Hematopoietic multipotent progenitor cell treated with erythropoietin and hydrocortisone succinate and interleukin-3 and kit ligand, for 17 days (in vitro differentiated cells): Measurements from ENCODE around the gene PCK1.

ENCODE experiments used
- DNase-seq: peaks from one replicate; pipeline ENCODE4 v3.0.0-alpha.2; 2015; ENCODE audit warnings: low spot score

Gene PCK1

DNA sequence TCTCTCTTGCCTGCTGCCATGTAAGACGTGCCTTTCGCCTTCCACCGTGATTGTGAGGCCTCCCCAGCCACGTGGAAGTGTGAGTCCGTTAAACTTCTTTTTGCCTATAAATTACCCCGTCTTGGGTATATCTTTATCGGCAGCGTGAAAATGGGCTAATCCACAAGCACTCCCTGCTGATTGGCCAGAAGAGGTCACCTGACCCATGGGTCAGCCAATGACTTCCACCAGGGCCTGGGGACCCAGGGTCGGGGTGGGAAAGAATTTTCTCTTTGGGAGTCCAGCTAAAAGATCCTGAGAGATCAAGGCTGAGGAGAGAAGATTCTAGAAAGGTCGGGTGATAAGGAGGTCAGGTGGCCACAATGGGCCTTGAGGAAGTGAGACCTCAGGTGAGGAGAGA is 42.2 kb downstream of the PCK1 start:
- no peak for DNase-seq

DNA sequence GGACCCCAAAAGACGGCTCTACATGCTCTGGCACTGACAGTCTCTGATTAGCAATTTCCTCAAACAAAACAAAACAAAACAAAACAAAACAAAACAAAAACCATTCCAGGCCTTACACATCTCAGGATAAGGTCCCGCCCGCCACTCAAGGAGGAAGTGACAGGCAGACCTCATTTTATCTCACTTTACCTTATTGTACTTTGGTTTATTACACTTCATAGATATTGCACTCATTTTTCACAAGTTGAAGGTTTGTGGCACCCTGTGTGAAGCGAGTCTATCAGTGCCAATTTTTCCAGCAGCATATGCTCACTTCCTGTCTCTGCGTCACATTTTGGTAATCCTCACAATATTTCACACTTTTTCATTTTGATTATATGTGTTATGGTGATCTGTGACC is 44.1 kb downstream of the PCK1 start:
- no peak for DNase-seq

GRCh38 chr20:57605878-57606277 is 45.0 kb downstream of the PCK1 start:
- no peak for DNase-seq

DNA sequence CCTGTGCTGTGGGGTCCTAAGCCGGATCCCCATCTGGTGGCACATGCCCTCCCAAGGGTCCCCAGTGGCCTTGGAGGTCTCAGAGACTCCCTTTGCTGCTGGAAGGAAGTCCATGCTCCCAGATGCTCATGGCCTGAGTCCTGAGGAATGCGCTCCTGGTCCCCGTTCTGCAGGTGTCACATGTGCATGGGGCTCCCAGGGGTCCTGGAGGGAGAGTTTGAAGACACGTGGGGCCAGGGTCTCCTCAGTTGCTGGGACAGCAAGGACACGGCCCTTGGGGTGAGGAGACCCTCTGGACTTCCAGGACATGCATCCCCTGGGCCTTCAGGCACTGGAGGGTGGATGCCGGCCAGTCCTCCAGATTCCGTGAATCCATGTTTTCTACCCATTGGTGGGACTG is 47.6 kb downstream of the PCK1 start:
- no peak for DNase-seq

- no peak for DNase-seq
Measured at GRCh38 chr20:57609086-57609841, 48.4 kb downstream of the PCK1 start.

DNA sequence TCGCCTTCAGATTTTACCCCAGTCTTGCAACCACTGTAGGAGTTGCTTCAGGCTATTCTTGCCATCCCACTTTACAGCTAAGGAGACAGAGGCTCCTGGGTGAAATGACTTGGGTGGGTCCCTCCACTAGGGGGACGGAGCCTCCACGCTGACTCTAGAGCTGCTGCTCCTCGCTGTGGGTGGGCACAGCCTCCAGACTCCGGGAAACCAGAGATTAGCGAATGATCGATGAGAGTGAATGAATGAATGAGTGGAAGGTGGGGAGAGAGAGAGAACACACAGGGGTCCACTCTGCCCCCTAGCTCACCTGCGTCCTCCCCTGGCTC is 48.9 kb downstream of the PCK1 start:
- DNase-seq, result no peak

DNA sequence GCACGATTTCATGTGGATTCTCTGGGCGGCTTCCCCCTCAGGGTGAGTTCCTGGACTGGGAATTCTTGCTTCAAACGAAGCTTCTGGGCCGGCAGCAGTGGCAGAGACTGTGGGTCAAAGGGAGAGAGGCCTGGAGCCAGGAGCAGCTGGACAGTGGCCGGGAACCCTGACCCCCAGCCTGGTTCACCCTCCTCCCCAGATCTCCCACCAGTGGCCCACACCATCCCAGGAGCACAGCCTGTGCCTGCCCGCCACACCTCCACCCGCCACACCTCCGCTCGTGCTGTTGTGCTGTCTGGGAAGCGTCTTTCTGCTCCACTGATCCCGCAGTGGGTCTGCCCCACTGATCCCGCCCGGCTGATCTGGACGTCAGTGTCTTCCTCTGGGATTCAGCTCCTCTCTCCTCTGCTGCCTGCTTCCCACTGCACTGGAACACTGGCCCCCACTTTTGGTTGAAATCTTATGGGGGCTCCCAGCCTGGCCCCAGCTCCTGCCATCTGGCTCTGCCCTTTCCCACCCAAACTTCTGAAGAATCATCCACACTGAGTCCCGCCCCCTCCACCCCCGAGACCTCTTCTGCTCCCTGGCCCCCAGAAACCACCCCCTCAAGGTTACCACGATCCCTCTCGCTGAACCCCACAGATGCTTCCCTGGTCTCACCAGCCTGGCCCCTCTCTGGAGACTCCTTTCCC is 49.5 kb downstream of the PCK1 start:
- no peak for DNase-seq

GRCh38 chr20:57611586-57612311 is 50.8 kb downstream of the PCK1 start:
- no peak for DNase-seq

DNA sequence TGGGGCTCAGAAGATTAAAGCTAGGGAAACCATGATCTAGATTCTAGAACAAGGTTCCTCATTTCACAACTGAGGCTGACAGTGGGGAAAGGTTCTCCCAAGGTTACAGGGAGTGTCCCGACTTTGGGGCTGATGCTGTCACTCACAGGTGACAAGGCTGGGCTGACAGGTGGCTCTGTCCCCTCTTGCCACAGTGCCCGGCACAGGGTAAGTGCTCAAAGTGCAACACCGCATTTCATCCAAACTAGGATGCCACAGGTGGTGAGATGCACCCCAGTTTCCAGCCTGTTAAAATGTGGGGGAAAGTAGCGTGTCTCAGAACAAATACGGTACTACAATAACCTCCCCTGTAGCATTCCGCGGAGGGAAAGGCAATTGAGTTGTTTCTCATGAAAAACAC is 51.5 kb downstream of the PCK1 start:
- no peak for DNase-seq

DNA sequence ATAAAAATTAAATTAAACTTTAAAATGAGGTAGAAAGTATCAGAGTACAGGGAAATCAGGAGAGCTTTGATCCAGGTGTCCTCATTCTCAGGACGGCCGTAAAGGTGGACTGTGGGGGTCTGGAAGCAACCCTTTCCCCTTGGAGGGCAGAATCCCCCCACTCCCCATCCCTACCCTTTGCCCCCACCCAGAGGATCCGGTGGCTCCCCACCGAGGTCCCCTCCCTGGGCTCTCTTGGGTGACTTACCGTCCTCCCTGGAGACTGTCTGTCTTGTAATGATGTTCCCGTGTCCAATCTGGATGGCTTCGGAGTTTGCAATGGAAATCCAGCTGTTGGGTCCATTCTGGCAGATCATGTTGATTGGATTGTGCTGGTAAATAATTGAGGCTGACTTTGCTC is 52.0 kb downstream of the PCK1 start:
- no peak for DNase-seq

GRCh38 chr20:57613481-57613921 is 52.6 kb downstream of the PCK1 start:
- no peak for DNase-seq

DNA sequence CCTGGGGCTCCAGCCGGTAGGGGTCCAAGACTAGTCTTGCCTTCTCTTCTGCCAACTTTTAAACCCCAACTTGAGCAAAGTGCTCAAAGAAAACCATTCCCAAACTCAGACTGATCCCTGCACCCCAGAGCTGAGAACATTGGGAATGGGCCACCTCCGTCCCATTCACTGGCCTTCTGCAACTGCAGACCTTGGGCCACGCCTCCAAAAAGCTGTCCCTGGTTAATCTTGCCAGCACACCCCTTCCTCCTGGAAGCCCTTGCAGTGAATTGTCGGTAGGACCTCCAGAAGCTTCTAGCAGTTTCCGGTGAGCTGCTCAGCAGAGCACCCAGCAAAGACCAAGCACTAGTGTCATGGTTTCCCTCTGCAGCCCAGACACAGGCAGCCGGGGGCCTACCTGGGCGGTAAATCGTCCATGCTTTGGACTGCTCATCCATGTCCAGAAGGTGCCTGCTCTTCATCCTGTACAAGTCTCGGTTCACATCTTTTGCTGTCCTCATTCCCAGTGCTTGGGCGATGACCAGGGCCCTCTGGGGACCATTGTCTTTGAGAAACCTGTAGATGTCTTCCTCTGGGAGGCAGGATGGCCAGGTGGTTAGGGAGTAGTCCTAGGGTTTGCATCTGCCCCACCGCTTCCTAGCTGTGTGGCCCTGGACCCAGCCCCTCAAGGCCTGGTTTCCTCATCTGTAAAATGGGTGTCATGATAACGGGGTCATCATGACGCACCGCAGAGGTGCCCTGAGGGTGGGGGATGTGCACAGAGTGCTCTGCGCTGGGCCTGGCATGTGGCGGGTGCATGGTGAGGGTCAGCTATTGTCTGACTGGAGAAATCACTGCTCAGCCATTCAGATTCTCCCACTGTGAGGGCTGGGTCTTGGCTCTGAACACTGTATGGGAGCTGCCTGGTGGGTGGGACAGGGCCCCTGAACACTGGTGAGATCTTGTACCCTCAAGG is 53.9 kb downstream of the PCK1 start:
- no peak for DNase-seq

DNA sequence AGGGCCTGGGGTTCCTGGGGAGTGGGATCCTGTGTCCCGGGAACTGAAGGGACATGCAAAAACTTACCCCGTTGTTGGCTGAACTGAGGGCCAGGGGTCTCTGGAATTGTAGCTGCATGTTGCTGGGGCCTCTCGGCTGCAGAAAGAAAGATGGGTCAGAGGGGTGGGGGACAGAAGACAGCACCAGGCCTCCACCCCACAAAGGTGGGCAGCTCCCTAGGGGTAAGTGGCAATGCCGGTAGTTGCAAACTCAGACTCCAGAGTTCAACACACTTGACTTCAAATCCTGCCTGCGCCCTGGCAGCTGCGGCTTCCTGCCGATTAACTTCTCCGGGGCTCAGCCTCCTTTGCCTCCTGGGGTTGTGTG is 54.5 kb downstream of the PCK1 start:
- no peak for DNase-seq

DNA sequence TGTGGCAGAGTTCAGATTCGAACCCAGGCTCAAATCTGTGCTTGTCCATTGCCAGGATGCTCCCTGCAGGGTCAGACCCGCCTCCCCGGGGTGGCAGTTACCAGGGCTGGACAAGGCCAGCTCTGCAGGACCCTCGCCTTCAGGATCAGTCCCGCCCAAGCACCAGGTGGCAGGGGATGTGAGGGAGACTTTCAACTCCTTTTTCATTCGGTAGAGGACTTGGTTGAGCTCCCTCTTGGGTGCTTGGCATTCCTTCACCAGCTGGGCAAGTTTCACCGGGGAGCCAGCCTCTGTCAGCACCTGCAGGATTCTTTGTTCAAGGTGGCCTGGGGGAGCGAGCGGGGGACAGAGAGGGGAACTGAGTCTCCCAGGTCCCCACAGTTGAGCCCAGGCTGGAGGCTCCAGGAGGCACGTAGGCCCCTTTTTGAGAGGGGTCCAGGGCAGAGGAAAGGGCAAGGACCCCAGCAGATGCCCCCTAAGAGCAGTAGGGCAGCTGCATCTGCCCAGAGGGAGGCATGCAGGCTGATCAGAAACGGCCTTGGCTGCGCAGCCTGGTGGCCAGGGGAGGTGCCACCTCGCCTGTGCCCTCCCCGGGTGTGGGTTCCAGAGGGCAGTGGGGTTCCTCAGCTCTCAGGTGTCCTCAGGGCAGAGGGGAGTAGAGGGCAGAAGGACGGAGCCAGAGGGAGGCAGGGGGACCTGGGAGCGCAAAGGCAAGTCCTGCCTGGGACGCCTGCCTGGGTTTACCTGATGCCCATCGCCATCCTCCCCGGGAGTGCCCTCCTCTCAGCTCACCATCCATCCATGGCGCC is 55.4 kb downstream of the PCK1 start:
- no peak for DNase-seq

DNA sequence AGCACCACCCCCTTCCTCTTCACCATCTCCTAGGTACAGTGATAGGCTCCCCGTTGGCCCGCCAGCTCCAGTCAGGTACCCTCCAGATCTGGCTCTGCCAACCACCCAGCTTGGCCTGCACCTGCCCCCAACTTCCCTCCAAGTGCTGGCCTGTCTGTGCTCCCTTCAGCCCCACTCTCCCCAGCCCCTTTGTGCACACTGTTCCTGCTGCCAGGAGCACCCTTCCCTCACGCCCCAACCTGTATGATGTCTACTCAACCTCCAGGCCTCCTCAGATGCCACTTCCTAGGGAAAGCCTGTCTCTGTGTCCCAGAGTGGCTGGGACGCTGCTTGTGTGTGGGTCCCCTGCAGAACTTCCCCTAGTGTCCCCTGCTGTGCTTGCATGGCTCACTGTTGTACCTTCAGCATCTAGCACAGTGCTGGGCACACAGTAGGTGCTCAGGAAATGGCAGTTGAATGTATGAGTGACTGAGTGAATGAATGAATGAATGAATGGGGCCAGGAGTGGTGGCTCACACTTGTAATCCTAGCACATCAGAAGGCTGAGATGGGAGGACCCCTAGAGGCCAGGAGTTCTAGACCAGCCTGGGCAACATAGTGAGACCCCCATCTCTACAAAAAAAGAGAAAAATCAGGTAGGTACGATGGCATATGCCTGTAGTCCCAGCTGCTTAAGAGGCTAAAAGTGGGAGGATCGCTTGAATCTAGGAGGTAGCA is 56.3 kb downstream of the PCK1 start:
- no peak for DNase-seq
